ENCODE data around the gene ZNF853.
"Not testable (repeated sequence)": the region's sequence is repeated elsewhere in the genome, so short reads cannot be mapped to it uniquely, and the experiment has no call there.

The ZNF853 gene

GRCh38 chr7:6614953-6615722 is at the start of gene ZNF853:
Gene ZNF853, plus strand, starts transcription at chr7:6615610. Its CDS starts 565 bp downstream, at chr7:6616175.
- DNase-seq (ENCODE audit: low read depth in 2 of 2), result no peak

GRCh38 chr7:6565655-6566054 is 49.8 kb upstream of the ZNF853 start:
- no peak for DNase-seq (ENCODE audit: low read depth in 2 of 2)

GRCh38 chr7:6567886-6568285 is 47.5 kb upstream of the ZNF853 start:
- DNase-seq (ENCODE audit: low read depth in 2 of 2), result no peak

- DNase-seq (ENCODE audit: low read depth in 2 of 2), result no peak
These were observed 44.1 kb upstream of the ZNF853 start for GRCh38 chr7:6571160-6571779.

GRCh38 chr7:6575281-6576023 is 40.0 kb upstream of the ZNF853 start:
- DNase-seq (ENCODE audit: low read depth in 2 of 2), result no peak

- DNase-seq (ENCODE audit: low read depth in 2 of 2), result no peak
These were observed 39.2 kb upstream of the ZNF853 start for GRCh38 chr7:6576024-6576866.

- not testable (repeated sequence) for DNase-seq (ENCODE audit: low read depth in 2 of 2)
These were observed 38.5 kb upstream of the ZNF853 start for GRCh38 chr7:6576867-6577368.

- DNase-seq (ENCODE audit: low read depth in 2 of 2), result peak; percentile 70 to 79
These were observed 37.9 kb upstream of the ZNF853 start, which contains the start of gene ZDHHC4 for GRCh38 chr7:6577369-6578113. Gene ZDHHC4, plus strand, starts transcription at chr7:6577454. Its CDS starts 3,108 bp downstream, at chr7:6580562.

- no peak for DNase-seq (ENCODE audit: low read depth in 2 of 2)
These were observed 37.0 kb upstream of the ZNF853 start for GRCh38 chr7:6578114-6579084.

GRCh38 chr7:6579446-6579845 is 36.0 kb upstream of the ZNF853 start:
- no peak for DNase-seq (ENCODE audit: low read depth in 2 of 2)

GRCh38 chr7:6585746-6586432 is 29.5 kb upstream of the ZNF853 start:
- DNase-seq (ENCODE audit: low read depth in 2 of 2), result not testable (repeated sequence)

- no peak for DNase-seq (ENCODE audit: low read depth in 2 of 2)
These were observed 26.8 kb upstream of the ZNF853 start for GRCh38 chr7:6588566-6588965.

GRCh38 chr7:6589151-6589828 is 26.1 kb upstream of the ZNF853 start:
- no peak for DNase-seq (ENCODE audit: low read depth in 2 of 2)

- DNase-seq (ENCODE audit: low read depth in 2 of 2), result peak; percentile 56 to 71
These were observed 25.4 kb upstream of the ZNF853 start, which contains the start of gene INTS15 for GRCh38 chr7:6589829-6590644. Gene INTS15, plus strand, starts transcription at chr7:6590021. Its CDS starts 263 bp downstream, at chr7:6590284.

- no peak for DNase-seq (ENCODE audit: low read depth in 2 of 2)
These were observed 24.7 kb upstream of the ZNF853 start for GRCh38 chr7:6590645-6591110.

GRCh38 chr7:6600093-6600492 is 15.3 kb upstream of the ZNF853 start:
- no peak for DNase-seq (ENCODE audit: low read depth in 2 of 2)

GRCh38 chr7:6604458-6604857 is 11.0 kb upstream of the ZNF853 start:
- no peak for DNase-seq (ENCODE audit: low read depth in 2 of 2)
